C4-2B (cell line): ENCODE measurements around the gene LORICRIN.

ENCODE experiments used
- ZFX ChIP-seq: fragments of 450-650 bp; IDR thresholded peaks from 2 replicates; pipeline ENCODE4 v1.6.1; 2017
- TF ChIP-seq, protein P1 (sequence below): fragments of 450-650 bp; conservative IDR thresholded peaks from 2 replicates; pipeline ENCODE4 v1.5.1; 2017; ENCODE audit warnings: mild to moderate bottlenecking

DNA sequence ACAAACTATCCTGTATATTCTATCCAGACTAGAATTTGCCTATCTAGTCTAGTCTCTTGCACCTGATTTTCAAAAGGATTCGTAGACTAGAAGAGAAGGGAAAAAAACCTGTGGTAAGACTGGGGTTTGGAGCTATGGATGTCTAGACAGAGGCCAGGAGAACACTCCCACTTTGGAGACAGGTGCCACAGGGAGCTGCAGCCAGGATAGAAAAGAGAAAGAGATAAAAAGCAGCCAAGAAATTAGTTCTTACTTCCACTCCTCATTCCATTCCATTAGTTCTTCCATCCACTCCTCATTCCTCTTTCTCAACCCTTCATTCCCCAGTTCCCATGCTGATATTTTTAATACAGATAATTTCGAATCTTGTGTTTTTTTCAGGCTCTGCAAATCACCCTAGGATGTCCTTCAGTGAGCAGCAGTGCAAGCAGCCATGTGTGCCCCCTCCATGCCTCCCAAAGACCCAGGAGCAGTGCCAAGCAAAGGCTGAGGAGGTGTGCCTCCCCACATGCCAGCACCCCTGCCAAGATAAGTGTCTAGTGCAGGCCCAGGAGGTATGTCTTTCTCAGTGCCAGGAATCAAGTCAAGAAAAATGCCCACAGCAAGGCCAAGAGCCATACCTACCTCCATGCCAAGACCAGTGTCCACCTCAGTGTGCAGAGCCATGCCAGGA is 41.6 kb upstream of the LORICRIN start:
- TF ChIP-seq, protein P1, sequence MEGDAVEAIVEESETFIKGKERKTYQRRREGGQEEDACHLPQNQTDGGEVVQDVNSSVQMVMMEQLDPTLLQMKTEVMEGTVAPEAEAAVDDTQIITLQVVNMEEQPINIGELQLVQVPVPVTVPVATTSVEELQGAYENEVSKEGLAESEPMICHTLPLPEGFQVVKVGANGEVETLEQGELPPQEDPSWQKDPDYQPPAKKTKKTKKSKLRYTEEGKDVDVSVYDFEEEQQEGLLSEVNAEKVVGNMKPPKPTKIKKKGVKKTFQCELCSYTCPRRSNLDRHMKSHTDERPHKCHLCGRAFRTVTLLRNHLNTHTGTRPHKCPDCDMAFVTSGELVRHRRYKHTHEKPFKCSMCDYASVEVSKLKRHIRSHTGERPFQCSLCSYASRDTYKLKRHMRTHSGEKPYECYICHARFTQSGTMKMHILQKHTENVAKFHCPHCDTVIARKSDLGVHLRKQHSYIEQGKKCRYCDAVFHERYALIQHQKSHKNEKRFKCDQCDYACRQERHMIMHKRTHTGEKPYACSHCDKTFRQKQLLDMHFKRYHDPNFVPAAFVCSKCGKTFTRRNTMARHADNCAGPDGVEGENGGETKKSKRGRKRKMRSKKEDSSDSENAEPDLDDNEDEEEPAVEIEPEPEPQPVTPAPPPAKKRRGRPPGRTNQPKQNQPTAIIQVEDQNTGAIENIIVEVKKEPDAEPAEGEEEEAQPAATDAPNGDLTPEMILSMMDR = no peak
- TF ChIP-seq ZFX = no peak
